Omental fat pad (tissue), 4 donors: ENCODE measurements around the gene ISLR. TPM values are rescaled to one million over a fixed set of nuclear protein-coding genes. Genes with fewer than 3 reads are reported as not detected.

Source experiments
- ATAC-seq: fragments of 150-250 bp; one replicate; pipeline ENCODE4 v1.9.1; 2016; ENCODE audit warnings: mild to moderate bottlenecking, moderate library complexity; ENCODE audit not compliant: low FRiP score
- DNase-seq: peaks from one replicate; pipeline ENCODE4 v3.0.0-alpha.2; 2019; ENCODE audit warnings: low spot score
- CTCF ChIP-seq, 3 donors: fragments of 450-650 bp; IDR thresholded peaks; one replicate each; pipeline ENCODE4 v1.5.1; 2016 to 2017; ENCODE audit warnings: antibody characterized with exemption in 3 of 3, mild to moderate bottlenecking in 3 of 3, moderate library complexity in 2 of 3
- total RNA-seq, 4 donors: library from RNA; depleted of rRNA; stranded (reverse); fragments of >200 nt; gene quantifications; one replicate each; pipeline ENCODE4 v1.1.0, GENCODE V29; 2016

ISLR gene
- total RNA-seq, 4 donors from 2014 or later = 30.6 to 110 (median 65.5) TPM

DNA sequence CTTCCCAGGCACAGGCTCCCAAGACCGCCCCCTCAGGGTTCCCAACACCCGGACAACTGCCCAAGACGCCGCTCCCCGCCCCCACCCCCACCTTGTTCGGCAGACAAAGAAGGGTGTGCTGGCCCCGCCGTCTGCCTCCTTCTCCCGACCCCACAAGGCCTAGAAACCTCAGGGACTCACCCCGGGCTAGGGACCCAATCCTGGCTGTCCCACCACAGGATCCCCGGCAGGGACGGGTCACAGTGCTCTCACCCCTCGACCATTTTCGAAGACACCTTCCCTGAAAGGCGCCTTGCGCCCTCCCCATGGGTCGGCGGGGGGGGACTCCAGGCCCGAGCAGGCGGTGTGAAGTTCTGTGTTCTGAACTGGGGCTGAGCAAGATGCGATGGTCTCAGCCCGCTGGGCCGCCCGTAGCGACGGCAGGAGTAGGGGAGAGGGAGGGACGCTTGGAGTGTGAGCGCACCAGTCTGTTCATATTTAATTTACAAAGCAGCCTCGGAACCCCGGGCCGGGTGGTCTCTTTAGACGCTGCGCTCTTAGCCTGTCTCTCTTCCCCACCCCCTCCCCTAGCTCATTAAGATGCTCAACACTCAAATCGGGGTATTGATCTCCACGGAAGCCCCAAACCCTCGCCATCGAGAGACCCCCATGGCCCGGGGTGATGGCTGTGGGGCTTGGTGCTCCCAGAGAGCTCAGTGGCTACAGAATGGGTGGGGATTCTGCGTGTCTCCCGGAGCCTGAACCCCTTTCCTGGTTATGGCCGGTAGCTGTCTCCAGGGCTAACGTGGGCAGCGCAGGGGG lies 44.5 kb upstream of the ISLR start:
- ATAC-seq (no peak), DNase-seq (no peak)
- no peak for TF ChIP-seq CTCF (IDR thresholded peaks at IDR 0.05)

DNA sequence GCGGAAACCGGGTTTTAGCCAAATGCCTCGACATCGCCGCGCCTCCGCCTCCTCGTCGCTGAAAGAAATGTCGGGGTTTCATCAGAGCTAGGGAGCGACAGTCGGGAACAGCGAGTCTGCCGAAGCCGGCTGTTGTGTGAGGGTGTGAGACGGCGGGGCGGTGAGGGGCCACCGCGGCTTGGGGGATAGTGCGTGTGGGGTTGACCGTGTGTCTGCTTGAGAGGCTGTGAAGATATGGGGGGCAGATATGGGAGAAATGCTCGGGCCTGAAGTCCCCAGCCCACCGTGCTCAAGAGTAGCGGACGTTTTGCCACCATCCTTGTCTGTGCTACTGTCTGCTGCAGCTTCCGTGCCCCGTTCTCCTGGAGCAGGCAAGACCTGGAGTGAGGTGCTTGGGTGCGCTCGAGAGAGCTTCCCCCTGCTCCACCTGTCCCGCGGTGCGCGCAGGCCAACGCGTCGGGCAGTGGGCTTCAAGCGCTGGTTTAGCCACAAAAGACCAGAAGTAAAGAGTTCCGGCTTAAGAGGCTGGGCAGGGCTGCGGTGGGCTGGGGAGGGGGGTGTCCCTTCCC lies 43.8 kb upstream of the ISLR start:
- no peak for ATAC-seq
- no peak for DNase-seq
- no peak for TF ChIP-seq CTCF (IDR thresholded peaks at IDR 0.05)

GRCh38 chr15:74130155-74130848 lies 43.2 kb upstream of the ISLR start, which contains the start of gene ISLR2:
Gene ISLR2 (plus strand): TSS chr15:74130586. CDS start chr15:74132755, 2,169 bp downstream.
- no peak for ATAC-seq
- DNase-seq = no peak
- no peak for TF ChIP-seq CTCF (IDR thresholded peaks at IDR 0.05)

GRCh38 chr15:74130849-74131627 lies 42.5 kb upstream of the ISLR start:
- TF ChIP-seq CTCF (IDR thresholded peaks at IDR 0.05) = no peak
- ATAC-seq = no peak
- no peak for DNase-seq

DNA sequence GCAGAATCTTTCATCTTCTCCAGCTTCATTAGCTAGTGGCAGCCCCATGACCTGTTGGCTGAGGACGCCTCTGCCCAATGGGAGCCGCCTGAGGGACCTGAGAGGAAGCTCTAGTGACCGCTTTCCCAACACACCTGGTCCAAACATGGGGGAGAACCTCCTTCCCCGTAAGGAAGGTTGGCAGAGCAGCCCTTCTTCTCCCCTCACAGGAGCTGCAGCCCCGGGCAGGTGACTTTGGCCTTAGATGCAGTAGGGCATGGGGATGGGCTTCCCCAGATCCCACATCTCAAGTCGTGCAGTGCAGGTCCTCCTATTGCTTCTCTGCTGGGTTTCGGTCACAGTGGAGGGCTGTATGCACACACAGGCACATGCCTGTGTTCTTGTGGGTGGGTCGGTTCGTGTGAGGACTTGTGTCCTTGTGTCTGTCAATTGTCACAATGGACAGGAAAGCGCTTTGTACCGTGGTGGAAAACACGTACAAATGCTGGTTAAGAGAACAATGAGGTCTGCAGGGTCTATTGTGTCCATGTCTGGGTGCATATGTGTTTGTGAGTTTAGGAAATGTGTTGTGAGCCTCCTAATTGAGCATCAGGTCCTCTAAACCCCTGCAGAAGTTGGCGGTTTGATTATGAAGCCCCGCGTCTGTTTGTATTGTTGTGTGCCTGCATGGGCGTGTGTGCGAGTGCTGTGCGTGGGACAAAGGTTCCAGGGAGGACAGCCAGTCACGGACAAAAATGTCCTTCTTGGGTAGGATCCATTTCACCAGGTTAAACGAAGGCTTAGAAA lies 41.7 kb upstream of the ISLR start:
- ATAC-seq (no peak), DNase-seq (no peak)
- no peak for TF ChIP-seq CTCF (IDR thresholded peaks at IDR 0.05)
